ENCODE data around the gene NUMBL.
"Not testable (repeated sequence)": the region's sequence is repeated elsewhere in the genome, so short reads cannot be mapped to it uniquely, and the experiment has no call there.

Gene NUMBL

GRCh38 chr19:40690050-40690692, at the start of gene NUMBL:
Gene NUMBL, minus strand, starts transcription at chr19:40690651. Its CDS starts 168 bp downstream, at chr19:40690483.
- DNase-seq (ENCODE audit: low read depth in 1 of 2, low spot score in 1 of 2), result no peak

- DNase-seq (ENCODE audit: low read depth in 1 of 2, low spot score in 1 of 2), result no peak
Measured at GRCh38 chr19:40739030-40739839, 48.8 kb upstream of the NUMBL start.

DNA sequence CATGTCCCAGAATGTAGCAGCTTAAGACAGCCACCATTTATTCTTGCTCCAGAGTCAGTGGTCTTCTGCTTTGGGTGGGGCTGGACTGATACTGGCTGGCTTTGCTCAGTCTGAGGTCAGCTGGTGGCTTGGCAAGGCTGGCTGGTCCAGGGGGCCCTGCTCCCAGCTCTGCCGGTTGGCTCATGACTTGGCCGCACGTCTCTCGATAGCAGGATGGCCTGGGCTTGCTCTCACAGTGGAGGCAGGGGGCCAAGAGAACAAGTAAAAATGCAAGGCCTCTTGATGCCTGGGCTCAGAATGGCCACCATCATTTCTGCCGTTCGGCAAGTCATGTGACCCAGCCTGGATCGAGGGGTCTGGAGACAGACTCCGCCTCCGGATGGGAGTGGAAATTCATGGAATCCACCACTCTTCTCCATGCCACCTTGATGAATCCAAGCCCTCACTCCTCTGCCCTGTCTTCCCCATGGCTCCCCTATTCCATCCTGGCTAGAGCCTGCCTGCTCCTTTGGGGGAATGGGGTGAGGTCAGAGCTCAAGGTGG, 46.7 kb upstream of the NUMBL start:
- DNase-seq (ENCODE audit: low read depth in 1 of 2, low spot score in 1 of 2), result no peak

DNA sequence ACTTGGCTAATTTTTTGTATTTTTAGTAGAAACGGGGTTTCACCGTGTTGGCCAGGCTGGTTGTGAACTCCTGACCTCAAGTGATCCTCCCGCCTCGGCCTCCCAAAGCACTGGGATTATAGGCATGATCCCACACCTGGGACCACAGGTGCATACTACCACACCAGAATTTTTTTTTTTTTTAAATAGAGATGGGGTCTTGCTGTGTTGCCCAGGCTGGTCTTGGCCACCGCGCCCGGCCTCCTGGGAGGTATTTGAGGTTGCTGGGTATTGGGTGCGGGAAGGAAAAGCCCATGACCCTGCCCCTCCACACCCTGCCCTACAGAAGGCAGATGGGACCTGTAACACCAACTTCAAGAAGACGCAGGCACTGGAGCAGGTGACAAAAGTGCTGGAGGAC, 46.2 kb upstream of the NUMBL start:
- no peak for DNase-seq (ENCODE audit: low read depth in 1 of 2, low spot score in 1 of 2)

DNA sequence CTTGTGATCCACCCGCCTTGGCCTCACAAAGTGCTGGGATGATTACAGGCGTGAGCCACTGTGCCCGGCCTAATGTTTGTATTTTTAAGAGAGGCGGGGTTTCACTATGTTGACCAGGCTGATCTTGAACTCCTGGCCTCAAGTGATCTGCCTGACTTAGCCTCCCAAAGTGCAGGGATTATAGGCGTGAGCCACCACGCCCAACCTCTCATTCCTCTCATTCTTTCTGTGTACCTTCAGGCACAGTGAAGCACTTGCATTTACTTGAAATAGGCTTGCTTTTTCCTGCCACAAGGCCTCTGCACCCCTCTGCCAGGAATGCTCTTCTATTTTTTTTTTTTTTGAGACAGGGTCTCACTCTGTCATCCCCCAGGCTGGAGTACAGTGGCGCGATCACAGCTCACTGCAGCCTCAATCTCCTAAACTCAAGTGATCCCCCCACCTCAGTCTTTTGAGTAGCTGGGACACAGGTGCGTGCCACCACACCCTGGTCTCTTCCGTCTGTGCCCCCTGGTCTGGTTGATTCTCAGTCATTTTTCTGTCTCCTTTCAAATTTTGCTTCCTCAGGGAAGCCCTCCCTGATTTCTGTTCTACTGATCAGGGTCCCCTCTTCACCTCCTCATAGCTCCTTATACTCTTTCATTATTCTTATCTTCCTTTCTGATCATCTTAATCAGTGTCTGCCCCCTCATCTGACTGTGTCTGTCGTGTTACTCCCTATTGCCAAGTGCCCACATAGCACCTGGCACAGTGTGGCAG, 44.7 kb upstream of the NUMBL start:
- DNase-seq (ENCODE audit: low read depth in 1 of 2, low spot score in 1 of 2), result no peak

DNA sequence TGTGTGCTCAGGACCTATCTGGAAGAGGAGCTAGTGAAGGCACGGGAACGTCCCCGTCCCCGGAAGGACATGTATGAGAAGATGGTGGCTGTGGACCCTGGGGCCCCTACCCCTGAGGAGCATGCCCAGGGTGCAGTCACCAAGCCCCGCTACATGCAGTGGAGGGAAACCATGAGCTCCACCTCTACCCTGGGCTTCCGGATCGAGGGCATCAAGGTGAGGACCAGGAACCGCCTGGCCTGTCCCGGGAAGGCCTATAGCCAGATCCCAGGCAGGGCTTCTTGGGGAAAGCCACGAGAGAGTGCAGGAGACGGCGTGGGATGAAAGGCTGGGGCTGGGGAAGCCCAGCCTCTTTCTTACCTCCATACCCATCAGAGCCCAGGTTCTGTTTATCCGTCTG, 42.7 kb upstream of the NUMBL start:
- DNase-seq (ENCODE audit: low read depth in 1 of 2, low spot score in 1 of 2), result no peak

DNA sequence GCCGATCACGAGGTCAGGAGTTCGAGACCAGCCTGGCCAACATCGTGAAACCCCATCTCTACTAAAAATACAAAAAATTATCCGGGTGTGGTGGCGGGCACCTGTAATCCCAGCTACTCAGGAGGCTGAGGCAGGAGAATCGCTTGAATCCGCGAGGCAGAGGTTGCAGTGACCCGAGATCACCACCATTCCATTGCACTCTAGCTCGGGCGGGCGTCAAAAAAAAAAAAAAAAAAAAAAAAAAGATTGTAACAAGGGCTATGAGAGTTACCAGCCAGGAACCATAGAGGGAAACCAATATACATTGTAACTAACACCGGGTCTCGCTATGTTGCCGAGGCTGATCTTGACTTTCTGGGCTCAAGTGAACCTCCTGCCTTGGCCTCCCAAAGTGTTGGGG, 41.9 kb upstream of the NUMBL start:
- not testable (repeated sequence) for DNase-seq (ENCODE audit: low read depth in 1 of 2, low spot score in 1 of 2)

DNA sequence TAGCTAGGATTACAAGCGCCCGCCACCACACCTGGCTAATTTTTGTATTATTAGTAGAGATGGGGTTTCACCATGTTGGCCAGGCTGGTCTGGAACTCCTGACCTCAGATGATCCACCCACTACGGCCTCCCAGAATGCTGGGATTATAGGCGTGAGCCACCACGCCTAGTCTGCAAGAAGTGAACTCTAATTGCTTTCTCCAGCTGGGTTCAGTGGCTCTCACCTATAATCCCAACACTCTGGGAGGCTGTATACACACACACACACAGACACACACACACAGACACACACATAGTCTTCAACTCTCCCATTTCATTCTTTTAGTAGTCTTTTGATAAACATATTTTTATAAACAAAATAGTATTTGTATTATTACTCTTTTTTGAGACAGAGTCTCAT, 39.6 kb upstream of the NUMBL start:
- not testable (repeated sequence) for DNase-seq (ENCODE audit: low read depth in 1 of 2, low spot score in 1 of 2)

GRCh38 chr19:40726279-40726678, 35.8 kb upstream of the NUMBL start:
- no peak for DNase-seq (ENCODE audit: low read depth in 1 of 2, low spot score in 1 of 2)

- no peak for DNase-seq (ENCODE audit: low read depth in 1 of 2, low spot score in 1 of 2)
Measured at GRCh38 chr19:40724855-40725254, 34.4 kb upstream of the NUMBL start.

DNA sequence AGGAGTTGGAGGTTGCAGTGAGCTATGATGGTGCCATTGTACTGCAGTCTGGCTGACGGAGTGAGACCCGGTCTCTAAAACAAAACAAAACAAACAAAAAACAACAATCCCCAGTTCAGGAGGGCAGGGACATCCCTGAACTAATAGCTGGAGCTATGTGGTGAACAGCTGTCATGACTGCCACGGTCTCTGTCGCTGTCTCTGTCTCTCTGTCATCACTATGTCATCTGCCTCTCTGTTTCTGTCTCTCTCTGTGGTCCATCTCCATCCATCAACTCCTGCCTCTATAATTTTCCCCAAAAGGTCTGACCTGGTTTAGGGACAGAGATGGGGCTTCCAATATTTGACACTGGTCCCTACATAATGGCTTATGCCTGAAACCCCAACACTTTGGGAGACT, 33.9 kb upstream of the NUMBL start:
- no peak for DNase-seq (ENCODE audit: low read depth in 1 of 2, low spot score in 1 of 2)

- no peak for DNase-seq (ENCODE audit: low read depth in 1 of 2, low spot score in 1 of 2)
Measured at GRCh38 chr19:40723661-40724254, 33.3 kb upstream of the NUMBL start.

DNA sequence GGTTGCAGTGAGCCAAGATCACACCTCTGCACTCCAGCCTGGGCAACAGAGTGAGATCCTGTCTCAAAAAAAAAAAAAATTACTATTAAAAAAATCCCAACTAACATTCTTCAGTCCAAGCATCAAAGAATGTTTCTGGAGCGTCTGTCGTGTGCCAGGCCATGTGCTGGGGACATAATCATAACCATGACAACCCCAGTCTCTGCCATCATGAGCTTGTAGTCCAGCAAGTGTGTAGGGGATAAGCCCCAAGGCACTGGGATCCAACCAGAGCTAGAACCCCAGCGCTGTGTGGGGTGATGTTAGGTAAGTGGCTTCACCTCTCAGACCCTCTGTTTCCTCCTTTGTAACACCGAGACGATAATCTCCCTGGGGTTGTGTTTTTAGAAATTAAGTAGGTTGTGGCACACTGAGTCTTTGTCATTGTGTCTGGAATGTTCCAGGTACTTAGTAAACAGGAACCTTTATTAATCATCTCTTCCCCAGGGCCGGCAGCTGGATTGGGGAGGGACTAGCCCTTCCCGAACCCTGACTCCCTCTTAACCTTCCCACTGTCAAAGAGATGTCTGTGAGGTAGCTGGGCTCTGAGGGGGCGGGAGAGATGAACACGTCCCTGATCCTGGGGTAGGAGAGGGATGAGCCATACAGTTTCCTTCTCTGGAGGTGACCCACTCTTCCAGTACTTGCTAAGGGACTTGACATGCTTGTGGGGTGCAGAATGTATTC, 31.6 kb upstream of the NUMBL start:
- no peak for DNase-seq (ENCODE audit: low read depth in 1 of 2, low spot score in 1 of 2)

- no peak for DNase-seq (ENCODE audit: low read depth in 1 of 2, low spot score in 1 of 2)
Measured at GRCh38 chr19:40721140-40721486, 30.7 kb upstream of the NUMBL start.

GRCh38 chr19:40719414-40719894, 29.0 kb upstream of the NUMBL start:
- DNase-seq (ENCODE audit: low read depth in 1 of 2, low spot score in 1 of 2), result no peak

- no peak for DNase-seq (ENCODE audit: low read depth in 1 of 2, low spot score in 1 of 2)
Measured at GRCh38 chr19:40718774-40719391, 28.4 kb upstream of the NUMBL start.

- DNase-seq (ENCODE audit: low read depth in 1 of 2, low spot score in 1 of 2), result no peak
Measured at GRCh38 chr19:40717880-40718773, 27.7 kb upstream of the NUMBL start.

DNA sequence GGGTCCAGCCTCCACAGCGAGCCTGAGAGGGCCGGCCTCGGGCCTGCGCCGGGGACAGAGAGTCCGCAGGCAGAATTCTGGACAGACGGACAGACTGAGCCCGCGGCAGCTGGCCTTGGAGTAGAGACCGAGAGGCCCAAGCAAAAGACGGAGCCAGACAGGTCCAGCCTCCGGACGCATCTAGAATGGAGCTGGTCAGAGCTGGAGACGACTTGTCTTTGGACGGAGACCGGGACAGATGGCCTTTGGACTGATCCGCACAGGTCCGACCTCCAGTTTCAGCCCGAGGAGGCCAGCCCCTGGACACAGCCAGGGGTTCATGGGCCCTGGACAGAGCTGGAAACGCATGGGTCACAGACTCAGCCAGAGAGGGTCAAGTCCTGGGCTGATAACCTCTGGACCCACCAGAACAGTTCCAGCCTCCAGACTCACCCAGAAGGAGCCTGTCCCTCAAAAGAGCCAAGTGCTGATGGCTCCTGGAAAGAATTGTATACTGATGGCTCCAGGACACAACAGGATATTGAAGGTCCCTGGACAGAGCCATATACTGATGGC, 27.0 kb upstream of the NUMBL start:
- no peak for DNase-seq (ENCODE audit: low read depth in 1 of 2, low spot score in 1 of 2)
